Neuronal stem cell (in vitro differentiated cells): ENCODE data around the gene MALRD1.

Experiments used
- DNase-seq: peaks from one replicate; pipeline ENCODE4 v3.0.0-alpha.2; 2013; ENCODE audit warnings: low spot score
- H2AFZ ChIP-seq: one replicate; pipeline ENCODE4 v1.6.1; 2013; ENCODE audit warnings: mild to moderate bottlenecking, low read length, inconsistent platforms
- H2AK5ac ChIP-seq: 2 replicates; pipeline ENCODE4 v1.6.1; 2013; ENCODE audit warnings: low read depth, mild to moderate bottlenecking, inconsistent platforms, low read length, moderate library complexity, mixed read lengths
- H2BK120ac ChIP-seq: 2 replicates; pipeline ENCODE4 v1.6.1; 2013; ENCODE audit warnings: low read depth, mild to moderate bottlenecking, inconsistent platforms, low read length, moderate library complexity, mixed read lengths
- H2BK12ac ChIP-seq: one replicate; pipeline ENCODE4 v1.6.1; 2013; ENCODE audit warnings: low read length, inconsistent platforms
- H2BK15ac ChIP-seq: 2 replicates; pipeline ENCODE4 v1.6.1; 2013; ENCODE audit warnings: mild to moderate bottlenecking, low read length, inconsistent platforms, mixed read lengths
- H2BK5ac ChIP-seq: one replicate; pipeline ENCODE4 v1.6.1; 2013; ENCODE audit warnings: inconsistent platforms, mild to moderate bottlenecking, low read length, moderate library complexity
- H3K14ac ChIP-seq: one replicate; pipeline ENCODE4 v1.6.1; 2013; ENCODE audit warnings: low read length, inconsistent platforms
- H3K18ac ChIP-seq: 2 replicates; pipeline ENCODE4 v1.6.1; 2013; ENCODE audit warnings: low read length, inconsistent platforms
- H3K23ac ChIP-seq: 2 replicates; pipeline ENCODE4 v1.6.1; 2013; ENCODE audit warnings: low read depth, mild to moderate bottlenecking, mixed read lengths, low read length, inconsistent platforms; ENCODE audit not compliant: poor library complexity
- H3K27ac ChIP-seq: replicated peaks from 3 replicates; pipeline ENCODE4 v1.5.1; 2013; ENCODE audit warnings: low read length, inconsistent platforms
- H3K27me3 ChIP-seq, 3 experiments: 2 replicates each; pipeline ENCODE4 v1.6.1; 2013; ENCODE audit warnings: low read length in 3 of 3, mild to moderate bottlenecking in 2 of 3, inconsistent platforms in 1 of 3, low read depth in 1 of 3, mixed read lengths in 1 of 3, moderate library complexity in 1 of 3; ENCODE audit not compliant: control insufficient read depth in 3 of 3, insufficient read depth in 3 of 3
- H3K36me3 ChIP-seq, 2 donors: replicated peaks in 1 of 2; 2 replicates each; pipeline ENCODE4 v1.6.1; 2013; ENCODE audit warnings: low read length in 2 of 2; ENCODE audit not compliant: control insufficient read depth in 2 of 2, insufficient read depth in 2 of 2
- H3K4ac ChIP-seq: 2 replicates; pipeline ENCODE4 v1.6.1; 2013; ENCODE audit warnings: inconsistent platforms, mild to moderate bottlenecking, low read length, moderate library complexity
- H3K4me1 ChIP-seq, 2 donors: 1 replicate in 1 of 2; 2 replicates in 1 of 2; pipeline ENCODE4 v1.6.1; 2013; ENCODE audit warnings: low read length in 2 of 2, low read depth in 1 of 2; ENCODE audit not compliant: control insufficient read depth in 2 of 2, insufficient read depth in 1 of 2
- H3K4me2 ChIP-seq: one replicate; pipeline ENCODE4 v1.6.1; 2013; ENCODE audit warnings: mild to moderate bottlenecking, low read length, inconsistent platforms; ENCODE audit not compliant: insufficient read depth, poor library complexity, severe bottlenecking
- H3K4me3 ChIP-seq, 2 donors: 2 replicates each; pipeline ENCODE4 v1.5.1; 2013; ENCODE audit warnings: low read length in 2 of 2, mild to moderate bottlenecking in 2 of 2, inconsistent platforms in 1 of 2, moderate library complexity in 1 of 2
- H3K79me1 ChIP-seq: one replicate; pipeline ENCODE4 v1.6.1; 2013; ENCODE audit warnings: low read depth, mild to moderate bottlenecking, inconsistent platforms, low read length, moderate library complexity
- H3K9ac ChIP-seq: one replicate; pipeline ENCODE4 v1.6.1; 2013; ENCODE audit warnings: mild to moderate bottlenecking, low read depth, low read length, inconsistent platforms; ENCODE audit not compliant: poor library complexity
- H3K9me3 ChIP-seq, 2 donors: replicated peaks in 1 of 2; 2 replicates each; pipeline versions ENCODE3 to v1.6.1; 2013; ENCODE audit warnings: low read length in 2 of 2, mild to moderate bottlenecking in 2 of 2, inconsistent platforms in 1 of 2, low read depth in 1 of 2, mixed read lengths in 1 of 2, moderate library complexity in 1 of 2; ENCODE audit not compliant: control insufficient read depth in 2 of 2, insufficient read depth in 1 of 2
- H4K8ac ChIP-seq: one replicate; pipeline ENCODE4 v1.6.1; 2013; ENCODE audit warnings: low read depth, mild to moderate bottlenecking, inconsistent platforms, low read length, moderate library complexity
- H4K91ac ChIP-seq: one replicate; pipeline ENCODE4 v1.6.1; 2013; ENCODE audit warnings: low read length, low read depth, mild to moderate bottlenecking, inconsistent platforms; ENCODE audit not compliant: poor library complexity
- WGBS, 2 donors: extraction: QIAGEN DNeasy Blood & Tissue Kit; methylation state at CpG; one replicate each; pipeline ENCODE4 v1.1.7; 2013; ENCODE audit warnings: missing lambda C conversion rate in 2 of 2, mixed read lengths in 1 of 2; ENCODE audit not compliant: insufficient read length in 2 of 2, insufficient replicate concordance in 1 of 2; ENCODE audit errors: extremely low coverage in 2 of 2; 5-methylcytosine and 5-hydroxymethylcytosine counted together

The MALRD1 gene

DNA sequence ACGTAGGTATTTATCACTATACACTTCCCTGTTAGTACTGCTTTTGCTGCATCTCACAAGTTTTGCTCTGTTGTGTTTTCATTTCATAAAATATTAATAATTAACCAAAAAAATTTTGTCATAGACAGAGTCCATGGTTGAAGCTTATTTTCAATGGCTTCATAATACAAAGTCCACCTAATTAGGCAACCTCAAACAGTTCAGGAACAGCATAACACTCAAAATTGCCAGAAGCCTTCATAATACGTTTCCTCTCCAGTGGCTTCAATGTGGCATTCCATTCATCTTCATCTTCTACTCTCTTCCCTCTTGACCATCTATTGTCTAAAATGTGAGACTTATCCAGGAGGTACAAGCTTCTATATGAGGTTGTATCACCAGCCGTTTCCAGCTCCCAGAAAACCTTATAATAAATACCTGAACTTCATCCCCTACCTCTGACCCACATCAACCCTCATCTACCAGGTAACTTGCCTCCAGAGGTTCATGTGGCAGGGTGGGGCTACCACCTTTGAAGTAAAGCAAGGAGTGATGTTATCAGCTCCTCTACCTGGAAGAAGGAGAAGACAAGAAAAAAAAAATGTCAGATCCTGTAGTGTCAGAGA lies 337.3 kb downstream of the MALRD1 start:
- WGBS, 2 donors = no CpG with 5 or more reads among the region's 3 CpGs
- no peak overlapping the region for H3K14ac ChIP-seq
- no peak overlapping the region for H4K91ac ChIP-seq
- no peak overlapping the region for H2BK120ac ChIP-seq
- no peaks in the 10 kb centered on the region for H3K27me3 ChIP-seq
- no peak overlapping the region for H3K27ac ChIP-seq
- no peaks in the 10 kb centered on the region for H3K4me1 ChIP-seq
- no peak overlapping the region for H2BK15ac ChIP-seq
- no peak overlapping the region for H3K18ac ChIP-seq
- no peak overlapping the region for H3K4me3 ChIP-seq
- no peak overlapping the region for H3K23ac ChIP-seq
- no peak overlapping the region for H2AFZ ChIP-seq
- DNase-seq = no peak
- no peak overlapping the region for H3K4ac ChIP-seq
- no peak overlapping the region for H2BK5ac ChIP-seq
- H4K8ac ChIP-seq = no peak overlapping the region
- no peak overlapping the region for H3K9ac ChIP-seq
- H3K4me2 ChIP-seq = no peak overlapping the region
- H3K36me3 ChIP-seq = no peaks in the 10 kb centered on the region
- no peak overlapping the region for H2BK12ac ChIP-seq
- no peak overlapping the region for H2AK5ac ChIP-seq
- no peaks in the 10 kb centered on the region for H3K9me3 ChIP-seq
- no peaks in the 10 kb centered on the region for H3K79me1 ChIP-seq

DNA sequence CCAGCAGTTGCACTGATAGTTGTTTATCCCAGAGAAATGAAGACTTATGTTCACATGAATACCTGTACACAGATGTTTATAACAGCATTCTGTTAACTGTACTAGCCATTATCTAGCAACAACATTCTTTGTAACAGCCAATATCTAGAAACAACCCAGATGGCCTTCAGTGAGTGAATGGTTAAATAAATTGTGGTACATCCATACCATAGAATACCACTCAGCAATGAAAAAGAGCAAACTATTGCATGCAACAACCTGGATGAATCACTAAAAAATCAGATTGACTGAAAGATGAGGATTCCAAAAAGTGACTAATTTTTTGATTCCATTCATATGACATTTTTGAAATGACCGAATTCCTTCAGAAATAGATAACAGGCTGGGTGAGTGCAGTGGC lies 360.3 kb downstream of the MALRD1 start:
- Histone ChIP-seq H3K9me3 (no peaks in the 10 kb centered on the region), H4K91ac (no peak overlapping the region), H3K23ac (no peak overlapping the region), H3K4me3 (no peak overlapping the region), H3K18ac (no peak overlapping the region), H2BK5ac (no peak overlapping the region), H3K27ac (no peak overlapping the region), H3K4me1 (no peaks in the 10 kb centered on the region), H4K8ac (no peak overlapping the region), H3K9ac (no peak overlapping the region), H2AFZ (no peak overlapping the region), H2BK12ac (no peak overlapping the region), H3K36me3 (no peaks in the 10 kb centered on the region), H3K79me1 (no peaks in the 10 kb centered on the region), H2AK5ac (no peak overlapping the region), H3K14ac (no peak overlapping the region), H3K4ac (no peak overlapping the region), H2BK120ac (no peak overlapping the region), H2BK15ac (no peak overlapping the region), H3K4me2 (no peak overlapping the region), H3K27me3 (no peaks in the 10 kb centered on the region)
- no CpG with 5 or more reads among the region's 1 CpG for WGBS, 2 donors
- no peak for DNase-seq

DNA sequence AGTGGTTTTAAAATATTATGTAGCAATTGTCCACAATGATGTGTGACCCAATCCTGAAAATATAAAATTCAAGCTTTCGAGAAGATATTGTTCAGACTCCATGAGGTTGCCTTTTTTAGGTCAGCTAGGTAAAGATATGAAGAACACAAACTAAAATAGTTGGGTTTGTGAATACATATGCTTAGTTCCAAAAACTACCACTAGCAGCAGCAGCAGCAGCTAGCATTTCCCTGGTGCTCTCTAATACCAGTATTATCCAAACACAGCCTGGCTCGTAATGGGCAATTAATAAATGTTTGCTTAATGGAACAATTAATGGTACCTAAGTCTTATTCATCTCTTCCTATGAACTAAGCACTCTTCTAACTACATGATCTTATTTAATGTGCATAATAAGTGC lies 362.5 kb downstream of the MALRD1 start:
- H3K4me1 ChIP-seq = no peaks in the 10 kb centered on the region
- H2BK120ac ChIP-seq = no peak overlapping the region
- no peak for DNase-seq
- H3K36me3 ChIP-seq = no peaks in the 10 kb centered on the region
- H3K27me3 ChIP-seq = no peaks in the 10 kb centered on the region
- H4K91ac ChIP-seq = no peak overlapping the region
- no peak overlapping the region for H3K23ac ChIP-seq
- H3K9ac ChIP-seq = no peak overlapping the region
- no peak overlapping the region for H3K18ac ChIP-seq
- no peak overlapping the region for H4K8ac ChIP-seq
- H3K14ac ChIP-seq = no peak overlapping the region
- H2BK5ac ChIP-seq = no peak overlapping the region
- no peak overlapping the region for H2BK12ac ChIP-seq
- no peaks in the 10 kb centered on the region for H3K9me3 ChIP-seq
- WGBS, 2 donors = no CpG with 5 or more reads among the region's 2 CpGs
- no peak overlapping the region for H3K4ac ChIP-seq
- H2BK15ac ChIP-seq = no peak overlapping the region
- no peak overlapping the region for H3K27ac ChIP-seq
- no peaks in the 10 kb centered on the region for H3K79me1 ChIP-seq
- H3K4me2 ChIP-seq = no peak overlapping the region
- H2AFZ ChIP-seq = no peak overlapping the region
- H3K4me3 ChIP-seq = no peak overlapping the region
- H2AK5ac ChIP-seq = no peak overlapping the region

DNA sequence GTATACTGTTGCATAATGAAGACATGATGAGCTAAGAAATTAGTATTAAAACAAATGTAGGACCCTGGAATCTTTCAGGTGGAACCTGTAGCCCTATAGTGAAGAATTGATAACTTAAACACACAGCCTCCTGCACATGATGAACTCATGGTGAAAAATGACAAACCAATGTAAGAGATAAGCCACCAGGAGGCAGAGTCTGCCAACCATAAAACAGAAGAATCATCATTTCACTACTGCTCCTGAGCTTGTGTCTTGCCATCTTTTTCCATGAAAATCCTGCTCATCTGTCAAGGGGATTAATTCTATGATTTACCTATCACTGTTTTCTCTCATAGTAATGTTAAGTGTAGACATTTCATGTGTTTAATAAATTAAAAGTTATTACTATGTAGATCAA lies 363.9 kb downstream of the MALRD1 start:
- H3K36me3 ChIP-seq = no peaks in the 10 kb centered on the region
- DNase-seq = peak; percentile 11
- no peaks in the 10 kb centered on the region for H3K9me3 ChIP-seq

More for the DNA sequence above, 363.9 kb downstream of the MALRD1 start:
- H2BK12ac ChIP-seq = no peak overlapping the region
- no peak overlapping the region for H4K91ac ChIP-seq
- H3K27me3 ChIP-seq = no peaks in the 10 kb centered on the region
- no peak overlapping the region for H2BK15ac ChIP-seq
- no peaks in the 10 kb centered on the region for H3K4me1 ChIP-seq
- no peak overlapping the region for H3K4ac ChIP-seq
- H3K4me3 ChIP-seq = no peak overlapping the region
- no peak overlapping the region for H3K23ac ChIP-seq
- no peak overlapping the region for H2AFZ ChIP-seq
- no peak overlapping the region for H2BK5ac ChIP-seq
- H3K9ac ChIP-seq = no peak overlapping the region
- no peak overlapping the region for H4K8ac ChIP-seq
- H3K27ac ChIP-seq = no peak overlapping the region
- H3K14ac ChIP-seq = no peak overlapping the region
- H3K18ac ChIP-seq = no peak overlapping the region
- H2AK5ac ChIP-seq = no peak overlapping the region
- no peak overlapping the region for H3K4me2 ChIP-seq
- no peaks in the 10 kb centered on the region for H3K79me1 ChIP-seq
- H2BK120ac ChIP-seq = no peak overlapping the region
